Heart left ventricle (tissue), 13 donors: ENCODE results near the gene MTREX.

ENCODE experiments used
- POLR2A ChIP-seq, 2 donors: fragments of 450-650 bp; IDR thresholded peaks; one replicate each; pipeline ENCODE4 v1.6.1; 2017; ENCODE audit warnings: antibody characterized with exemption in 2 of 2, mild to moderate bottlenecking in 2 of 2, moderate library complexity in 2 of 2
- TF ChIP-seq, protein P1 (sequence below), 12 donors: fragments of 200-600 bp; sonication (generic) in 4 of 12; IDR thresholded peaks; one replicate each; pipeline versions ENCODE4 v1.5.0 to v1.8.0; 2018 to 2022; ENCODE audit warnings: antibody characterized with exemption in 12 of 12, mild to moderate bottlenecking in 5 of 12
- donor health status: ischemic (EF 13 %, LVEDD 7.1; RV severe dilation, severe dysfunction).
- donor health status: DM: no; HTN: yes; CAD: no.
- donor health status: DM: no; HTN: no; CAD: no.
- donor health status: ischemic (EF 25% LVEDD 6.9; RV normal size, moderate dysfunction).
- donor health status: ischemic (EF 25% LVEDD 5.7; RV mildly dilated, moderate dysfunction).
- donor health status: ischemic (EF 35%, LVEDD 5.7; RV mildly dilated, moderate dysfunction).
- donor health status: nonischemic (EF 11% LVEDD 7.7; RV severe dilation, severe dysfunction).
- donor health status: DM: yes; HTN: yes; CAD: no.
- donor health status: PGD.
- donor health status: ischemic (EF 29% LVEDD 5.4; RV normal size, mild dysfunction).
- donor health status: nonischemic (EF 23%, LVEDD 6.1; RV moderate dilation, normal function).

DNA sequence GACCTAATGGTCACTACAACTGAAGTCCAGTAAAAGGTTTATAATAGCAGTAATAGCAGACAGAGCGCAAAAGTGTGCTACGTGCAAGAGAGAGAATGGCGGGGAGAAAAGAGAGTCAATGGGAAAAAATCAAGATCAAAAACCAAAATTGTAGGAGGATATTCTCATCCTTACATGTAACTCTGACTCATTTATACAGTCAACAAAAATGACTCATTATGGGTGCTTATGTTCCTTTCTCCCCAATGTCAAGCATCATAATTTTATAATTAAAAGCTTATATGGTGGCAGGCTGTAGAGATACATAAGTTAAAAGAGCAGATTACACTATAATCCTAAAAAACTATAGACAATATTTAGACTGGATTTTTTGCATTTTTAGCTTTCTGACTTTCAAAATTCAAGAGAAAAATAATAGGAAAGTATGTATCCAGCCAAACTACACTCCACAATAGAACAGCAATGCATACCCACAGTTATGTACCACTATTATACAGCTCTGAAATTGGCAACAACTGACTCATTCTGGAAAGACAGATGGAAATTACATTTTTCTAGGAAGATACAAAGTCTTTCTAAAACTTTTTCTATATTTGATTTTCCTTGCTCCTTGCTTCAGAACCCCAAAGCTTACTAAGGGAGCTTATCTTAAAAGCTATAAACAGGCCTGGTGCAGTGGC, 148.6 kb downstream of the MTREX start:
- TF ChIP-seq, protein P1, sequence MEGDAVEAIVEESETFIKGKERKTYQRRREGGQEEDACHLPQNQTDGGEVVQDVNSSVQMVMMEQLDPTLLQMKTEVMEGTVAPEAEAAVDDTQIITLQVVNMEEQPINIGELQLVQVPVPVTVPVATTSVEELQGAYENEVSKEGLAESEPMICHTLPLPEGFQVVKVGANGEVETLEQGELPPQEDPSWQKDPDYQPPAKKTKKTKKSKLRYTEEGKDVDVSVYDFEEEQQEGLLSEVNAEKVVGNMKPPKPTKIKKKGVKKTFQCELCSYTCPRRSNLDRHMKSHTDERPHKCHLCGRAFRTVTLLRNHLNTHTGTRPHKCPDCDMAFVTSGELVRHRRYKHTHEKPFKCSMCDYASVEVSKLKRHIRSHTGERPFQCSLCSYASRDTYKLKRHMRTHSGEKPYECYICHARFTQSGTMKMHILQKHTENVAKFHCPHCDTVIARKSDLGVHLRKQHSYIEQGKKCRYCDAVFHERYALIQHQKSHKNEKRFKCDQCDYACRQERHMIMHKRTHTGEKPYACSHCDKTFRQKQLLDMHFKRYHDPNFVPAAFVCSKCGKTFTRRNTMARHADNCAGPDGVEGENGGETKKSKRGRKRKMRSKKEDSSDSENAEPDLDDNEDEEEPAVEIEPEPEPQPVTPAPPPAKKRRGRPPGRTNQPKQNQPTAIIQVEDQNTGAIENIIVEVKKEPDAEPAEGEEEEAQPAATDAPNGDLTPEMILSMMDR (IDR thresholded peaks at IDR 0.05): no peak
- no peak for TF ChIP-seq POLR2A (IDR thresholded peaks at IDR 0.05)
